Loucy (cell line): ENCODE results near the gene SLC16A9.

ENCODE experiments used
- H2AFZ ChIP-seq: fragments of 200-600 bp; sonication (generic); 2 replicates; pipeline ENCODE4 v1.6.0; 2016; ENCODE audit warnings: antibody characterized with exemption, mild to moderate bottlenecking, low read length, moderate library complexity
- H3F3A ChIP-seq: fragments of 200-600 bp; 2 replicates; pipeline ENCODE4 v1.6.0; 2016; ENCODE audit warnings: antibody characterized with exemption, low read depth, mild to moderate bottlenecking
- H3K27me3 ChIP-seq: fragments of 200-600 bp; sonication (generic); 2 replicates; pipeline ENCODE4 v1.6.1; 2014; ENCODE audit warnings: low read length, mild to moderate bottlenecking; ENCODE audit not compliant: insufficient read depth, poor library complexity, severe bottlenecking
- H3K36me3 ChIP-seq: fragments of 200-600 bp; sonication (generic); 2 replicates; pipeline ENCODE4 v1.6.1; 2016; ENCODE audit warnings: low read length; ENCODE audit not compliant: insufficient read depth
- H3K4me1 ChIP-seq: fragments of 200-600 bp; sonication (generic); 2 replicates; pipeline ENCODE4 v1.5.1; 2014; ENCODE audit warnings: low read length, mild to moderate bottlenecking; ENCODE audit not compliant: insufficient read depth, poor library complexity, severe bottlenecking
- H3K4me2 ChIP-seq: fragments of 200-600 bp; sonication (generic); 2 replicates; pipeline ENCODE4 v1.6.0; 2014; ENCODE audit warnings: antibody characterized with exemption, low read length, low read depth, mild to moderate bottlenecking; ENCODE audit not compliant: poor library complexity, severe bottlenecking
- H3K4me3 ChIP-seq: fragments of 200-600 bp; sonication (generic); 2 replicates; pipeline ENCODE4 v1.5.1; 2014; ENCODE audit warnings: low read length, mild to moderate bottlenecking, mixed read lengths; ENCODE audit not compliant: poor library complexity, severe bottlenecking
- H3K79me2 ChIP-seq: fragments of 200-600 bp; sonication (generic); 2 replicates; pipeline ENCODE4 v1.6.1; 2014; ENCODE audit warnings: low read length; ENCODE audit not compliant: insufficient read depth
- H3K9ac ChIP-seq: fragments of 200-600 bp; sonication (generic); 2 replicates; pipeline ENCODE4 v1.6.0; 2014; ENCODE audit warnings: mild to moderate bottlenecking, low read depth, low read length, moderate library complexity; ENCODE audit not compliant: poor library complexity, severe bottlenecking
- H3K9me2 ChIP-seq: fragments of 200-600 bp; sonication (generic); replicated peaks from 2 replicates; pipeline ENCODE4 v1.6.1; 2016; ENCODE audit warnings: low read depth, low read length, mixed read lengths
- H3K9me3 ChIP-seq: fragments of 200-600 bp; sonication (generic); 2 replicates; pipeline ENCODE4 v1.6.1; 2014; ENCODE audit warnings: mild to moderate bottlenecking, antibody characterized with exemption, low read length, low read depth; ENCODE audit not compliant: insufficient read depth
- H4K20me1 ChIP-seq: fragments of 200-600 bp; sonication (generic); 2 replicates; pipeline ENCODE4 v1.6.0; 2014; ENCODE audit warnings: antibody characterized with exemption, low read length, mild to moderate bottlenecking; ENCODE audit not compliant: insufficient read depth, poor library complexity, severe bottlenecking
- EZH2phosphoT487 ChIP-seq: fragments of 200-600 bp; IDR thresholded peaks from 2 replicates; pipeline ENCODE4 v1.6.1; 2018; ENCODE audit warnings: antibody characterized with exemption, mild to moderate bottlenecking, moderate library complexity, borderline replicate concordance
- TF ChIP-seq, protein P1 (sequence below): fragments of 200-600 bp; sonication (generic); conservative IDR thresholded peaks from 2 replicates; pipeline ENCODE4 v1.5.1; 2014; ENCODE audit warnings: mild to moderate bottlenecking, antibody characterized with exemption, low read length

SLC16A9 gene

GRCh38 chr10:59724098-59724938 is 14.7 kb upstream of the SLC16A9 start:
- TF ChIP-seq, protein P1, sequence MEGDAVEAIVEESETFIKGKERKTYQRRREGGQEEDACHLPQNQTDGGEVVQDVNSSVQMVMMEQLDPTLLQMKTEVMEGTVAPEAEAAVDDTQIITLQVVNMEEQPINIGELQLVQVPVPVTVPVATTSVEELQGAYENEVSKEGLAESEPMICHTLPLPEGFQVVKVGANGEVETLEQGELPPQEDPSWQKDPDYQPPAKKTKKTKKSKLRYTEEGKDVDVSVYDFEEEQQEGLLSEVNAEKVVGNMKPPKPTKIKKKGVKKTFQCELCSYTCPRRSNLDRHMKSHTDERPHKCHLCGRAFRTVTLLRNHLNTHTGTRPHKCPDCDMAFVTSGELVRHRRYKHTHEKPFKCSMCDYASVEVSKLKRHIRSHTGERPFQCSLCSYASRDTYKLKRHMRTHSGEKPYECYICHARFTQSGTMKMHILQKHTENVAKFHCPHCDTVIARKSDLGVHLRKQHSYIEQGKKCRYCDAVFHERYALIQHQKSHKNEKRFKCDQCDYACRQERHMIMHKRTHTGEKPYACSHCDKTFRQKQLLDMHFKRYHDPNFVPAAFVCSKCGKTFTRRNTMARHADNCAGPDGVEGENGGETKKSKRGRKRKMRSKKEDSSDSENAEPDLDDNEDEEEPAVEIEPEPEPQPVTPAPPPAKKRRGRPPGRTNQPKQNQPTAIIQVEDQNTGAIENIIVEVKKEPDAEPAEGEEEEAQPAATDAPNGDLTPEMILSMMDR: no peak
- TF ChIP-seq EZH2phosphoT487: no peak
- H2AFZ ChIP-seq: no peak overlapping the region

GRCh38 chr10:59720377-59720776 is 10.7 kb upstream of the SLC16A9 start:
- Histone ChIP-seq H3K36me3 (no peaks in the 10 kb centered on the region), H3K9me2 (no peaks in the 10 kb centered on the region), H3K27me3 (no peaks in the 10 kb centered on the region), H3K4me1 (no peaks in the 10 kb centered on the region), H4K20me1 (no peaks in the 10 kb centered on the region), H3K9ac (no peak overlapping the region), H2AFZ (no peak overlapping the region), H3K4me3 (no peak overlapping the region), H3K79me2 (no peaks in the 10 kb centered on the region), H3K4me2 (no peak overlapping the region), H3F3A (no peaks in the 10 kb centered on the region), H3K9me3 (no peaks in the 10 kb centered on the region)
- TF ChIP-seq EZH2phosphoT487: no peak
- TF ChIP-seq, protein P1: no peak

More at GRCh38 chr10:59724098-59724938, 14.7 kb upstream of the SLC16A9 start:
- H3K9ac ChIP-seq: no peak overlapping the region
- no peaks in the 10 kb centered on the region for H3F3A ChIP-seq
- H3K4me3 ChIP-seq: no peak overlapping the region
- H4K20me1 ChIP-seq: no peaks in the 10 kb centered on the region
- H3K36me3 ChIP-seq: no peaks in the 10 kb centered on the region
- no peaks in the 10 kb centered on the region for H3K79me2 ChIP-seq
- no peak overlapping the region for H3K4me2 ChIP-seq
- no peaks in the 10 kb centered on the region for H3K4me1 ChIP-seq
- H3K27me3 ChIP-seq: no peaks in the 10 kb centered on the region
- H3K9me3 ChIP-seq: no peaks in the 10 kb centered on the region
- H3K9me2 ChIP-seq: no peaks in the 10 kb centered on the region

DNA sequence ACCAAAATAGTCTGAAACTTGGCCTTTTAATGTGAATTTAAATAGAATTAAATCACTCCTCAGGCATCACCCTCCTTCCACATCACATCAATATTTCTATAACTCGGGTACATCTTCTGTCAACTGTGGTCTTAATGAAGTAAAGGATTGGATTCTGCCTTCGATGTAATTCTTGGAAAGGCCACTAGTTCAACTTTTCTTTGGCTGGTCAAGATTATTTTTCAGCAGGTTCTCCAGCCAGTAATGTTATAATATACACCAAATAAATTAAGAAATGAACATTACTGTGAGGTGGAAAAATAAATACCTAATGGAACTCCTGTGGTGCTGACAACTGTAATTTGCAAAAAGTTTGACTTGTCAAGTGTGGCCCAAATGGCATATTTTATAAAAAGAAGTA is 9.7 kb upstream of the SLC16A9 start:
- Histone ChIP-seq H3K4me2 (no peak overlapping the region), H2AFZ (no peak overlapping the region), H3K79me2 (no peaks in the 10 kb centered on the region), H3K36me3 (no peaks in the 10 kb centered on the region), H3K9me2 (no peaks in the 10 kb centered on the region), H3K4me1 (no peaks in the 10 kb centered on the region), H3K9ac (no peak overlapping the region), H3F3A (no peaks in the 10 kb centered on the region), H3K9me3 (no peaks in the 10 kb centered on the region), H3K4me3 (no peak overlapping the region), H3K27me3 (peaks cover 8% of the 10 kb centered on the region), H4K20me1 (no peaks in the 10 kb centered on the region)
- no peak for TF ChIP-seq EZH2phosphoT487
- TF ChIP-seq, protein P1: 0 out of 2 replicates have a peak, but pooled peaks have one; percentile 28
